Measurements from ENCODE around the gene RIOK3. TPM values are rescaled to one million over a fixed set of nuclear protein-coding genes. Genes with fewer than 3 reads are reported as not detected.
A peak's percentile ranks its signal among the peaks of the same experiment; 100 is the strongest.

Gene RIOK3
- total and polyA plus RNA-seq, 4 donors, result 29.9 to 104 (median 42.8) TPM

DNA sequence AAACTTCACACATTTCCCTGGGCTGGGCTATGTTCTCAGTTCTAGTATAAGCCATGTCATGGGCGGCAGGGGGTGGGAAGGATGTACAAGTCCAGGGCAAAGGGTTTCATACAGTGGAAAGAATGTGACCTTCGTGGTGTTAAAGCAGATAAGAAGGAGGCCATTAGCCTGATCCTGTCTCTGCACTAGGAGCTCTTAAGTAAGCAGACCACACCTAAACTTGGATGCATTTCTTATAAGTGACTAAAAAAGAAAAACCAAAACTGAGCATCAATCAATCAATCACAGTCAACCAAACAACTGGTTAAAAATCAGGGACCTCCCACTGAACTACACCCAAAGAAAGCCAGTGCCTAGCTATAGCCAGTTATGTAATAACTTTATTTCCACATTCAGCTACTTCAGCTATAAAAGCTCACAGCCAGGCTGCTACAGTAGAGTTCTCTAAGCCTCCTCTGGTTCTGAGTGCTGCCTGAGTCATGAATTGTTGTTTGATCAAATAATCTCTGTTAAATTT, 46.8 kb upstream of the RIOK3 start:
- 57% methylated on average over 2 of the region's 2 CpGs for WGBS
- Histone ChIP-seq H3K9me3 (ENCODE audit: control insufficient read depth in 4 of 4, low read length in 3 of 4) (no peaks in the 10 kb centered on the region), H3K36me3 (ENCODE audit: control insufficient read depth in 4 of 4, insufficient read depth in 3 of 4, low read depth in 1 of 4, low read length in 3 of 4) (no peaks in the 10 kb centered on the region), H3K27ac (ENCODE audit: low read depth in 1 of 2, low read length in 2 of 2) (no peak overlapping the region), H3K9ac (ENCODE audit: low read depth in 1 of 2, low read length in 2 of 2) (no peak overlapping the region), H3K4me1 (ENCODE audit: control insufficient read depth in 4 of 4, insufficient read depth in 4 of 4, low read length in 3 of 4) (peaks cover 0 to 9% (median 3%) of the 10 kb centered on the region in 4 donors), H3K27me3 (ENCODE audit: control insufficient read depth in 4 of 4, insufficient read depth in 4 of 4, low read length in 3 of 4) (no peaks in the 10 kb centered on the region), H3K4me3 (ENCODE audit: low read depth in 1 of 3, low read length in 3 of 3) (no peak overlapping the region)
- DNase-seq (ENCODE audit: low spot score), result no peak
- no peak for TF ChIP-seq GABPA (IDR thresholded peaks at IDR 0.05 in 1 of 2, conservative IDR thresholded peaks at IDR 0.05 in 1 of 2)
- TF ChIP-seq, protein P1, sequence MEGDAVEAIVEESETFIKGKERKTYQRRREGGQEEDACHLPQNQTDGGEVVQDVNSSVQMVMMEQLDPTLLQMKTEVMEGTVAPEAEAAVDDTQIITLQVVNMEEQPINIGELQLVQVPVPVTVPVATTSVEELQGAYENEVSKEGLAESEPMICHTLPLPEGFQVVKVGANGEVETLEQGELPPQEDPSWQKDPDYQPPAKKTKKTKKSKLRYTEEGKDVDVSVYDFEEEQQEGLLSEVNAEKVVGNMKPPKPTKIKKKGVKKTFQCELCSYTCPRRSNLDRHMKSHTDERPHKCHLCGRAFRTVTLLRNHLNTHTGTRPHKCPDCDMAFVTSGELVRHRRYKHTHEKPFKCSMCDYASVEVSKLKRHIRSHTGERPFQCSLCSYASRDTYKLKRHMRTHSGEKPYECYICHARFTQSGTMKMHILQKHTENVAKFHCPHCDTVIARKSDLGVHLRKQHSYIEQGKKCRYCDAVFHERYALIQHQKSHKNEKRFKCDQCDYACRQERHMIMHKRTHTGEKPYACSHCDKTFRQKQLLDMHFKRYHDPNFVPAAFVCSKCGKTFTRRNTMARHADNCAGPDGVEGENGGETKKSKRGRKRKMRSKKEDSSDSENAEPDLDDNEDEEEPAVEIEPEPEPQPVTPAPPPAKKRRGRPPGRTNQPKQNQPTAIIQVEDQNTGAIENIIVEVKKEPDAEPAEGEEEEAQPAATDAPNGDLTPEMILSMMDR (IDR thresholded peaks at IDR 0.05; ENCODE audit: low read depth, low read length, missing input control), result no peak
- TF ChIP-seq RXRA (IDR thresholded peaks at IDR 0.05), result peak in 1 of 2 donors; percentile 29
- TF ChIP-seq YY1 (IDR thresholded peaks at IDR 0.05), result no peak
- peak; percentile 93 for TF ChIP-seq NR2F2 (IDR thresholded peaks at IDR 0.05)
- peak; percentile 12 for TF ChIP-seq SP1 (IDR thresholded peaks at IDR 0.05)
- TF ChIP-seq, protein P2, sequence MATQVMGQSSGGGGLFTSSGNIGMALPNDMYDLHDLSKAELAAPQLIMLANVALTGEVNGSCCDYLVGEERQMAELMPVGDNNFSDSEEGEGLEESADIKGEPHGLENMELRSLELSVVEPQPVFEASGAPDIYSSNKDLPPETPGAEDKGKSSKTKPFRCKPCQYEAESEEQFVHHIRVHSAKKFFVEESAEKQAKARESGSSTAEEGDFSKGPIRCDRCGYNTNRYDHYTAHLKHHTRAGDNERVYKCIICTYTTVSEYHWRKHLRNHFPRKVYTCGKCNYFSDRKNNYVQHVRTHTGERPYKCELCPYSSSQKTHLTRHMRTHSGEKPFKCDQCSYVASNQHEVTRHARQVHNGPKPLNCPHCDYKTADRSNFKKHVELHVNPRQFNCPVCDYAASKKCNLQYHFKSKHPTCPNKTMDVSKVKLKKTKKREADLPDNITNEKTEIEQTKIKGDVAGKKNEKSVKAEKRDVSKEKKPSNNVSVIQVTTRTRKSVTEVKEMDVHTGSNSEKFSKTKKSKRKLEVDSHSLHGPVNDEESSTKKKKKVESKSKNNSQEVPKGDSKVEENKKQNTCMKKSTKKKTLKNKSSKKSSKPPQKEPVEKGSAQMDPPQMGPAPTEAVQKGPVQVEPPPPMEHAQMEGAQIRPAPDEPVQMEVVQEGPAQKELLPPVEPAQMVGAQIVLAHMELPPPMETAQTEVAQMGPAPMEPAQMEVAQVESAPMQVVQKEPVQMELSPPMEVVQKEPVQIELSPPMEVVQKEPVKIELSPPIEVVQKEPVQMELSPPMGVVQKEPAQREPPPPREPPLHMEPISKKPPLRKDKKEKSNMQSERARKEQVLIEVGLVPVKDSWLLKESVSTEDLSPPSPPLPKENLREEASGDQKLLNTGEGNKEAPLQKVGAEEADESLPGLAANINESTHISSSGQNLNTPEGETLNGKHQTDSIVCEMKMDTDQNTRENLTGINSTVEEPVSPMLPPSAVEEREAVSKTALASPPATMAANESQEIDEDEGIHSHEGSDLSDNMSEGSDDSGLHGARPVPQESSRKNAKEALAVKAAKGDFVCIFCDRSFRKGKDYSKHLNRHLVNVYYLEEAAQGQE (IDR thresholded peaks at IDR 0.05), result no peak

DNA sequence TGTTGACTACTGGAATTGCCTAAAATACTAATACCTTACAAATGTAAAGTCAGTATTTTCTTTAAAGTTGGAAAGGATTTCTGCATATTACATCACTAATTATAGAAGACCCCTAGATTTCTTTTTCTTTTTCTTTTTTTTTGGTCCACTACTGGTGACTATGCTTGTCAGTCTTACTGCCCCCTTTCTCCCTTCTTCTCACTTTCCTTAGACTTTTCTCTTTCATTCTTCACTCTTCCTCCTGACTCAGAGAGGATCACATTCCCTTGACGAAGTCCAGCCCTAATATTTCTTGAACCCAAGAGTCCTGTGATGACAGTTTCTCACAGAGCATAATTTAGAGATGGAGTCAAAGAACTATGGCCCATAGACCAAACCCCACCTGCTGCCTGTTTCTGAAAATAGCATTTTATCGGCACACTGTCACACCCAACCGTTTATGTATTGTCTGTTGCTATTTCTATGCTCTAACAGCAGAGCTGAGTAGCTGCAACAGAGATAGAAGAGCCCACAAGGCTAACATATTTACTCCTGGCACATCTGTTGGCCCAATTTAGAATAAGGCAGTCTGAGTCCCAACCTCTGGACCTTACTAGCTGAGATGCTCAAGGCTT, 40.6 kb upstream of the RIOK3 start:
- no peak for DNase-seq (ENCODE audit: low spot score)
- WGBS, result 71% methylated on average over 3 of the region's 3 CpGs
- no peaks in the 10 kb centered on the region for H3K27me3 ChIP-seq (ENCODE audit: control insufficient read depth in 4 of 4, insufficient read depth in 4 of 4, low read length in 3 of 4)
- H3K9me3 ChIP-seq (ENCODE audit: control insufficient read depth in 4 of 4, low read length in 3 of 4), result no peaks in the 10 kb centered on the region
- no peak overlapping the region for H3K27ac ChIP-seq (ENCODE audit: low read depth in 1 of 2, low read length in 2 of 2)
- TF ChIP-seq, protein P3, sequence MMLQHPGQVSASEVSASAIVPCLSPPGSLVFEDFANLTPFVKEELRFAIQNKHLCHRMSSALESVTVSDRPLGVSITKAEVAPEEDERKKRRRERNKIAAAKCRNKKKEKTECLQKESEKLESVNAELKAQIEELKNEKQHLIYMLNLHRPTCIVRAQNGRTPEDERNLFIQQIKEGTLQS (IDR thresholded peaks at IDR 0.05), result no peak
- TF ChIP-seq HNF4A (conservative IDR thresholded peaks at IDR 0.05) (no peak), RXRA (IDR thresholded peaks at IDR 0.05) (no peak), GABPA (IDR thresholded peaks at IDR 0.05 in 1 of 2, conservative IDR thresholded peaks at IDR 0.05 in 1 of 2) (no peak), YY1 (IDR thresholded peaks at IDR 0.05) (no peak), FOXA2 (IDR thresholded peaks at IDR 0.05) (no peak), NR2F2 (IDR thresholded peaks at IDR 0.05) (no peak), EGR1 (IDR thresholded peaks at IDR 0.05; ENCODE audit: low read depth in 2 of 2) (no peak), TAF1 (conservative IDR thresholded peaks at IDR 0.05) (no peak), SP1 (IDR thresholded peaks at IDR 0.05) (no peak), RAD21 (IDR thresholded peaks at IDR 0.05) (no peak)
- TF ChIP-seq, protein P4, sequence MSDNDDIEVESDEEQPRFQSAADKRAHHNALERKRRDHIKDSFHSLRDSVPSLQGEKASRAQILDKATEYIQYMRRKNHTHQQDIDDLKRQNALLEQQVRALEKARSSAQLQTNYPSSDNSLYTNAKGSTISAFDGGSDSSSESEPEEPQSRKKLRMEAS (IDR thresholded peaks at IDR 0.05), result no peak
- TF ChIP-seq, protein P5, sequence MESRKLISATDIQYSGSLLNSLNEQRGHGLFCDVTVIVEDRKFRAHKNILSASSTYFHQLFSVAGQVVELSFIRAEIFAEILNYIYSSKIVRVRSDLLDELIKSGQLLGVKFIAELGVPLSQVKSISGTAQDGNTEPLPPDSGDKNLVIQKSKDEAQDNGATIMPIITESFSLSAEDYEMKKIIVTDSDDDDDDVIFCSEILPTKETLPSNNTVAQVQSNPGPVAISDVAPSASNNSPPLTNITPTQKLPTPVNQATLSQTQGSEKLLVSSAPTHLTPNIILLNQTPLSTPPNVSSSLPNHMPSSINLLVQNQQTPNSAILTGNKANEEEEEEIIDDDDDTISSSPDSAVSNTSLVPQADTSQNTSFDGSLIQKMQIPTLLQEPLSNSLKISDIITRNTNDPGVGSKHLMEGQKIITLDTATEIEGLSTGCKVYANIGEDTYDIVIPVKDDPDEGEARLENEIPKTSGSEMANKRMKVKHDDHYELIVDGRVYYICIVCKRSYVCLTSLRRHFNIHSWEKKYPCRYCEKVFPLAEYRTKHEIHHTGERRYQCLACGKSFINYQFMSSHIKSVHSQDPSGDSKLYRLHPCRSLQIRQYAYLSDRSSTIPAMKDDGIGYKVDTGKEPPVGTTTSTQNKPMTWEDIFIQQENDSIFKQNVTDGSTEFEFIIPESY (IDR thresholded peaks at IDR 0.05), result no peak
- TF ChIP-seq, protein P2 (IDR thresholded peaks at IDR 0.05), result no peak
- TF ChIP-seq, protein P1 (IDR thresholded peaks at IDR 0.05; ENCODE audit: low read depth, low read length, missing input control), result no peak
- H3K4me3 ChIP-seq (ENCODE audit: low read depth in 1 of 3, low read length in 3 of 3), result no peak overlapping the region
- no peaks in the 10 kb centered on the region for H3K36me3 ChIP-seq (ENCODE audit: control insufficient read depth in 4 of 4, insufficient read depth in 3 of 4, low read depth in 1 of 4, low read length in 3 of 4)
- H3K9ac ChIP-seq (ENCODE audit: low read depth in 1 of 2, low read length in 2 of 2), result no peak overlapping the region
- H3K4me1 ChIP-seq (ENCODE audit: control insufficient read depth in 4 of 4, insufficient read depth in 4 of 4, low read length in 3 of 4), result no peaks in the 10 kb centered on the region

All from liver (tissue), 9 donors.